ENCODE measurements around the gene PDE7B.

Gene PDE7B

GRCh38 chr6:135937106-135937505 lies 85.6 kb downstream of the PDE7B start:
- H3K27ac Mint-ChIP-seq = peak overlapping the region in 2 of 3 experiments; percentile 80 to 96
- peaks cover 40% of the 10 kb centered on the region for H3K4me1 Mint-ChIP-seq
- TF ChIP-seq CTCF (IDR thresholded peaks at IDR 0.05; ENCODE audit: unreplicated experiment in 3 of 3) = no peak
- no peaks in the 10 kb centered on the region for H3K27me3 Mint-ChIP-seq (ENCODE audit: low read depth)
- no peak overlapping the region for H3K4me3 Mint-ChIP-seq
- no peaks in the 10 kb centered on the region for H3K36me3 Mint-ChIP-seq (ENCODE audit: low read depth)
- H3K9me3 Mint-ChIP-seq = no peaks in the 10 kb centered on the region

GRCh38 chr6:135938576-135939207 lies 87.2 kb downstream of the PDE7B start:
- Mint-ChIP-seq H3K27me3 (ENCODE audit: low read depth) (no peaks in the 10 kb centered on the region), H3K27ac (peak overlapping the region; percentile 84 to 96 (median 90)), H3K9me3 (no peaks in the 10 kb centered on the region)

GRCh38 chr6:135939208-135939591 lies 87.7 kb downstream of the PDE7B start:
- H3K4me1 Mint-ChIP-seq = peaks cover 40% of the 10 kb centered on the region
- no peaks in the 10 kb centered on the region for H3K9me3 Mint-ChIP-seq
- H3K27me3 Mint-ChIP-seq (ENCODE audit: low read depth) = no peaks in the 10 kb centered on the region
- TF ChIP-seq CTCF (IDR thresholded peaks at IDR 0.05; ENCODE audit: unreplicated experiment in 3 of 3) = no peak
- H3K27ac Mint-ChIP-seq = peak overlapping the region; percentile 84 to 96 (median 90)
- peak overlapping the region in 1 of 3 experiments; percentile 29 for H3K4me3 Mint-ChIP-seq
- H3K36me3 Mint-ChIP-seq (ENCODE audit: low read depth) = no peaks in the 10 kb centered on the region

More at GRCh38 chr6:135938576-135939207, 87.2 kb downstream of the PDE7B start:
- Mint-ChIP-seq H3K4me3 (peak overlapping the region in 1 of 3 experiments; percentile 29), H3K4me1 (peaks cover 40% of the 10 kb centered on the region), H3K36me3 (ENCODE audit: low read depth) (no peaks in the 10 kb centered on the region)
- TF ChIP-seq CTCF (IDR thresholded peaks at IDR 0.05; ENCODE audit: unreplicated experiment in 3 of 3) = peak; percentile 23 to 49 (median 24)

- Mint-ChIP-seq H3K27ac (peak overlapping the region in 1 of 3 experiments; percentile 96), H3K36me3 (ENCODE audit: low read depth) (no peaks in the 10 kb centered on the region), H3K27me3 (ENCODE audit: low read depth) (no peaks in the 10 kb centered on the region), H3K4me1 (peaks cover 39% of the 10 kb centered on the region), H3K9me3 (no peaks in the 10 kb centered on the region), H3K4me3 (no peak overlapping the region)
- no peak for TF ChIP-seq CTCF (IDR thresholded peaks at IDR 0.05; ENCODE audit: unreplicated experiment in 3 of 3)
Observed at GRCh38 chr6:135940616-135941167, 89.2 kb downstream of the PDE7B start.

- H3K4me3 Mint-ChIP-seq = no peak overlapping the region
- H3K27ac Mint-ChIP-seq = peak overlapping the region in 2 of 3 experiments; percentile 10 to 14
- H3K9me3 Mint-ChIP-seq = no peaks in the 10 kb centered on the region
- no peaks in the 10 kb centered on the region for H3K27me3 Mint-ChIP-seq (ENCODE audit: low read depth)
- H3K36me3 Mint-ChIP-seq (ENCODE audit: low read depth) = no peaks in the 10 kb centered on the region
- TF ChIP-seq CTCF (IDR thresholded peaks at IDR 0.05; ENCODE audit: unreplicated experiment in 3 of 3) = no peak
- peaks cover 31% of the 10 kb centered on the region for H3K4me1 Mint-ChIP-seq
Observed at GRCh38 chr6:135941275-135942025, 89.9 kb downstream of the PDE7B start.

Data from nephron (organoid).